Activated T-cell treated with anti-CD3 and anti-CD28 coated beads, Interleukin-2, amount 50 U/mL, for 4 hours (primary cell): ENCODE data around the gene CASP6. TPM values are rescaled to one million over a fixed set of nuclear protein-coding genes. Genes with fewer than 3 reads are reported as not detected.

Source experiments
- total RNA-seq, 3 donors: library from RNA; stranded (reverse); gene quantifications; one replicate each; pipeline ENCODE4 v1.2.1, GENCODE V29; 2021

Gene CASP6
- total RNA-seq, 3 donors from 2014 or later = 10.1 to 14.1 (median 11.4) TPM

Other genes starting within 250 kb of the CASP6 start
- 10 to 100 TPM; 52.2 to 74.7 (median 62.0) TPM for gene MCUB, start 143.2 kb downstream of the CASP6 start, total RNA-seq
- 10 to 100 TPM; 12.9 to 18.2 (median 18.2) TPM for gene PLA2G12A, start 26.6 kb upstream of the CASP6 start, total RNA-seq
- under 1 TPM; 0.11 to 0.22 (median 0.20) TPM for gene CFI, start 98.6 kb upstream of the CASP6 start, total RNA-seq
- 100 to 1,000 TPM; 104 to 131 (median 111) TPM for gene GAR1, start 112.3 kb upstream of the CASP6 start, total RNA-seq
- gene RRH, start 124.5 kb upstream of the CASP6 start, total RNA-seq = under 1 TPM; 0.15 to 0.27 (median 0.26) TPM
- gene LRIT3, start 144.7 kb upstream of the CASP6 start, total RNA-seq = under 1 TPM; 0.08 to 0.19 (median 0.11) TPM
- under 1 TPM; 0.16 to 0.49 (median 0.48) TPM for gene EGF, start 209.4 kb upstream of the CASP6 start, total RNA-seq